Transverse colon (tissue), 4 donors: ENCODE results near the gene PCGF2. TPM values are rescaled to one million over a fixed set of nuclear protein-coding genes. Genes with fewer than 3 reads are reported as not detected.
A peak's percentile ranks its signal among the peaks of the same experiment; 100 is the strongest.

ENCODE experiments used
- DNase-seq: peaks from one replicate; pipeline ENCODE4 v3.0.0-alpha.2; 2019
- H3K27ac ChIP-seq, 4 donors: fragments of 200-600 bp; sonication (generic); 2 replicates each; pipeline ENCODE4 v1.5.1; 2016 to 2018; ENCODE audit warnings: inconsistent platforms in 4 of 4
- H3K27me3 ChIP-seq: fragments of 200-600 bp; sonication (generic); 2 replicates; pipeline ENCODE4 v1.5.1; 2017; ENCODE audit warnings: inconsistent platforms
- H3K36me3 ChIP-seq, 4 donors: fragments of 200-600 bp; sonication (generic); 2 replicates each; pipeline ENCODE4 v1.5.1; 2017 to 2019; ENCODE audit warnings: inconsistent platforms in 4 of 4
- H3K4me1 ChIP-seq, 4 donors: fragments of 200-600 bp; sonication (generic); 2 replicates each; pipeline ENCODE4 v1.5.1; 2017 to 2020; ENCODE audit warnings: inconsistent platforms in 4 of 4
- H3K4me3 ChIP-seq, 4 donors: fragments of 200-600 bp; sonication (generic); 1 replicate in 1 of 4; 2 replicates in 3 of 4; pipeline versions ENCODE4 v1.5.1 to v1.6.1; 2017 to 2019; ENCODE audit warnings: inconsistent platforms in 4 of 4
- H3K9me3 ChIP-seq, 2 donors: fragments of 200-600 bp; sonication (generic); 2 replicates each; pipeline ENCODE4 v1.5.1; 2017 to 2019; ENCODE audit warnings: inconsistent platforms in 2 of 2
- CTCF ChIP-seq, 5 experiments: fragments of 200-600 bp in 3 of 5; fragments of 450-650 bp in 2 of 5; sonication (generic) in 3 of 5; IDR thresholded peaks; 1 replicate in 2 of 5; 2 replicates in 3 of 5; pipeline ENCODE4 v1.5.1; 2016 to 2017; ENCODE audit warnings: antibody characterized with exemption in 5 of 5, inconsistent platforms in 3 of 5, mild to moderate bottlenecking in 2 of 5, moderate library complexity in 1 of 5
- EP300 ChIP-seq: sonication (generic); formaldehyde crosslinking; IDR thresholded peaks from one replicate; pipeline ENCODE4 v1.6.1; 2017; ENCODE audit warnings: antibody characterized with exemption, low read depth
- POLR2A ChIP-seq: fragments of 450-650 bp; IDR thresholded peaks from one replicate; pipeline ENCODE4 v1.6.1; 2016; ENCODE audit warnings: antibody characterized with exemption, mild to moderate bottlenecking, moderate library complexity
- POLR2AphosphoS5 ChIP-seq, 3 donors: sonication (generic); formaldehyde crosslinking; IDR thresholded peaks; one replicate each; pipeline ENCODE4 v1.6.1; 2016; ENCODE audit warnings: antibody characterized with exemption in 3 of 3
- WGBS, 2 donors: methylation state at CpG; one replicate each; pipeline ENCODE4 v1.1.5; 2018; ENCODE audit warnings: low coverage in 1 of 2; 5-methylcytosine and 5-hydroxymethylcytosine counted together
- in situ Hi-C, 4 donors: fragments of 200-750 bp; cut with MboI; loops; one replicate each; pipeline versions ENCODE4 v1.15.0 to v1.15.1; 2017; ENCODE audit warnings: low sequenced_read_pairs in 3 of 4, low pct_ligation_motif_present in 1 of 4, low pct_unique_long_range_greater_than_20kb in 1 of 4
- intact Hi-C: fragments of 100-400 bp; cut with DNase I; formaldehyde crosslinking; loops from one replicate; pipeline ENCODE4 v1.15.1; 2023; ENCODE audit warnings: low total_unique reads
- total RNA-seq, 4 donors: library from RNA; depleted of rRNA; stranded (reverse); fragments of >200 nt; gene quantifications; one replicate each; pipeline ENCODE4 v1.1.0, GENCODE V29; 2016

Gene PCGF2
- total RNA-seq, 4 donors from 2014 or later, result 9.1 to 41.9 (median 12.2) TPM

DNA sequence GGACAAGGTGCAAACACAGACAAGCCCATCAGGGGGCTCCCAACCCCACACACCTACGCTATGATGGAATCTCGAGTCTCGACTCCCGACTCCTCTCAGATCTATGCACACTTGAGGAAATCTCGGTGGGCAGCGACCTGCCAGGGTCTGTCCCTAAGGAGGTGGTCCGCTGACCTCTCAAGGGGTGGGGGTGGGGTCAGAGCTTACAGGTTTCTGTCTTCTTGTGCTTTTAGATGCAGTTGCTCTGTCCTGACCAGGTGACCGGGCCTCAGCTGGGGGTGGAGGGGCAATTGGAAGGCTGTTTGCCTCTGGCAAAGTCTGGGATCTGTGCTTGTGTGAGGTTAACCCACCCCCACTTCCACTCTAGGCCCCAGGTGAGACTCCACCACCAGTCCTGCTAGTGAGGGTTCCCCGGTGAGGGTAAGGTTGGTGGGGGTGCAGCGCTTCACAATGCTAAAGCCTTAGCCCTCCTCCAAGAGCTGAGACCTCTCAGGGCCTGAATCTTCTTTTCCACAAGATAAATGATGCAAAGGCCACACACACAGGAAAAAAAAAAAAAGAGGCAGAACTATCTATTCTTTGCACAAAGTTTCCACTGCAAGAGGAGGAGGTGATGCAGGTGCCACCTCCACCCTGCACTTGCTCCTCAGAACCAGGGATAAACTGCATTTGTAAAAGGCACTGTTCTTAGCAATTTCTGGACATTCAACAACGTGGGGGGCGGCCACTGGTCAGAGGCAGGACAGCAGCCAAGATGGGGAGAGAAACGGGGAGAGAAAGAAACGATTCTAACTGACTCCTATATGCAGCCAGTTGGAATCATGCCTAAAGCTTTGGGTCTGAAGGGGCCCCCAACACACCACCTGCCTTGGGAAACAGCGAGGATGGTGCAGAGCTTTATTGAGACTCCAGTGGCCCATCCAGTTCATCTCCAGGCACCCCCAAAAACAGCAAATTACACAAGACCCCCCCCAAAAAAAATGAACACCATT, 13.9 kb downstream of the PCGF2 start:
- 60 to 100% methylated on average over 1 to 15 of the region's 15 CpGs for WGBS, 2 donors
- H3K4me1 ChIP-seq, result peaks cover 27 to 61% (median 36%) of the 10 kb centered on the region in 4 donors
- no peak for TF ChIP-seq EP300
- no peak for TF ChIP-seq POLR2AphosphoS5 (IDR thresholded peaks at IDR 0.05)
- TF ChIP-seq CTCF (IDR thresholded peaks at IDR 0.05), result no peak
- TF ChIP-seq POLR2A, result no peak
- no peak for DNase-seq
- H3K36me3 ChIP-seq, result no peaks in the 10 kb centered on the region
- H3K27me3 ChIP-seq, result no peaks in the 10 kb centered on the region
- no peak overlapping the region for H3K4me3 ChIP-seq
- peak overlapping the region in 2 of 4 donors; percentile 23 to 95 for H3K27ac ChIP-seq
- intact Hi-C loops, result loop anchor here (2.0 kb wide), 1 partner anchor 59 kb away; the partner anchor contains the start of gene EPOP
- in situ Hi-C loops, result loop anchor here in 3 of 4 donors (5.0 to 10.0 kb wide), 2 partner anchors 57 to 59 kb away; partner anchors contain the start of gene EPOP (in 2 of the 3)
- no peaks in the 10 kb centered on the region for H3K9me3 ChIP-seq

GRCh38 chr17:38733282-38733981, 14.7 kb downstream of the PCGF2 start:
- H3K9me3 ChIP-seq, result no peaks in the 10 kb centered on the region
- H3K4me1 ChIP-seq, result peaks cover 32 to 63% (median 40%) of the 10 kb centered on the region in 4 donors
- DNase-seq, result no peak
- no peak overlapping the region for H3K4me3 ChIP-seq
- H3K27ac ChIP-seq, result peak overlapping the region; percentile 94 to 98 (median 96)
- no peaks in the 10 kb centered on the region for H3K27me3 ChIP-seq
- WGBS, 2 donors, result 66% methylated on average over 9 of the region's 9 CpGs; no CpG with 5 or more reads in 1 of the 2 donors
- no peaks in the 10 kb centered on the region for H3K36me3 ChIP-seq
- TF ChIP-seq CTCF (IDR thresholded peaks at IDR 0.05), result peak in 1 of 5 experiments; percentile 11
- TF ChIP-seq EP300, result no peak
- no peak for TF ChIP-seq POLR2AphosphoS5 (IDR thresholded peaks at IDR 0.05)
- TF ChIP-seq POLR2A, result no peak
- in situ Hi-C loops (loop anchor here in 3 of 4 donors (5.0 to 10.0 kb wide), 2 partner anchors 56 to 59 kb away; partner anchors contain the start of gene EPOP (in 2 of the 3)), intact Hi-C loops (loop anchor here (2.0 kb wide), 1 partner anchor 59 kb away; the partner anchor contains the start of gene EPOP)

- no peaks in the 10 kb centered on the region for H3K9me3 ChIP-seq
- peak; percentile 51 for DNase-seq
- peak overlapping the region; percentile 94 to 98 (median 96) for H3K27ac ChIP-seq
- H3K36me3 ChIP-seq, result no peaks in the 10 kb centered on the region
- in situ Hi-C loops, result loop anchor here in 3 of 4 donors (5.0 to 10.0 kb wide), 2 partner anchors 55 to 58 kb away; partner anchors contain the start of gene EPOP (in 2 of the 3)
- no peak for TF ChIP-seq POLR2AphosphoS5 (IDR thresholded peaks at IDR 0.05)
- TF ChIP-seq CTCF (IDR thresholded peaks at IDR 0.05), result no peak
- peak; percentile 40 for TF ChIP-seq POLR2A
- no peak for TF ChIP-seq EP300
- WGBS, 2 donors, result 43 to 56% methylated on average over 1 to 7 of the region's 7 CpGs
- intact Hi-C loops, result loop anchor here (2.0 kb wide), 1 partner anchor 58 kb away; the partner anchor contains the start of gene EPOP
- H3K4me3 ChIP-seq, result peak overlapping the region in 1 of 4 donors; percentile 83
- H3K4me1 ChIP-seq, result peaks cover 32 to 69% (median 40%) of the 10 kb centered on the region in 4 donors
- no peaks in the 10 kb centered on the region for H3K27me3 ChIP-seq
Measured at GRCh38 chr17:38732376-38733281, 15.5 kb downstream of the PCGF2 start.
